HepG2 (cell line): Measurements from ENCODE around the gene ZNF322. TPM values are rescaled to one million over a fixed set of nuclear protein-coding genes. Genes with fewer than 3 reads are reported as not detected.

ENCODE experiments used
- AGO1 ChIP-seq: fragments of 200-400 bp; formaldehyde crosslinking; IDR thresholded peaks from 2 replicates; pipeline ENCODE4 v1.6.1; 2017; ENCODE audit warnings: mild to moderate bottlenecking, low read depth, low read length, moderate library complexity; ENCODE audit not compliant: poor library complexity, severe bottlenecking
- NFRKB ChIP-seq: fragments of 450-650 bp; IDR thresholded peaks from 2 replicates; pipeline ENCODE4 v1.6.1; 2017
- PRDM4 ChIP-seq: sonication (generic); formaldehyde crosslinking; IDR thresholded peaks from 2 replicates; pipeline ENCODE4 v1.9.0; 2021; ENCODE audit warnings: missing genetic modification reagents, borderline replicate concordance
- REL ChIP-seq: sonication (generic); formaldehyde crosslinking; conservative IDR thresholded peaks from 2 replicates; pipeline ENCODE4 v1.8.0; 2022; ENCODE audit warnings: mild to moderate bottlenecking, missing genetic modification reagents, moderate library complexity
- ZNF432 ChIP-seq: sonication (generic); formaldehyde crosslinking; IDR thresholded peaks from 2 replicates; pipeline ENCODE4 v1.5.0; 2020; ENCODE audit warnings: missing genetic modification reagents, mild to moderate bottlenecking, borderline replicate concordance
- ZNF773 ChIP-seq: sonication (generic); formaldehyde crosslinking; IDR thresholded peaks from 2 replicates; pipeline ENCODE4 v1.4.0; 2020; ENCODE audit warnings: missing genetic modification reagents, borderline replicate concordance
- polyA plus RNA-seq, 8 experiments: library from polyadenylated mRNA; depleted of rRNA in 3 of 8; stranded (reverse) in 7 of 8; unstranded in 1 of 8; fragments of >200 nt; fragmentation: Illumina TruSeq in 4 of 8; extraction: Trizol in 4 of 8; gene quantifications; 2 replicates each; pipeline versions ENCODE4 v1.2.1 to v1.2.3, GENCODE V29; 2011 to 2016; ENCODE audit warnings: low read depth in 4 of 8, missing spikeins in 1 of 8, mixed read lengths in 1 of 8; ENCODE audit not compliant: insufficient read depth in 1 of 8
- total RNA-seq, 5 experiments: library from RNA; depleted of rRNA; stranded (reverse); fragments of >200 nt; fragmentation: Illumina TruSeq; extraction: Trizol; gene quantifications; 2 replicates each; pipeline ENCODE4 v1.2.3, GENCODE V29; 2016; ENCODE audit warnings: low read depth in 1 of 5
- TF ChIP-seq, protein P1 (sequence below), 2 experiments: fragments of 450-650 bp in 1 of 2; sonication (generic) in 1 of 2; formaldehyde crosslinking in 1 of 2; IDR thresholded peaks; 2 replicates each; pipeline versions ENCODE4 v1.6.1 to v1.8.0; 2016 to 2022; ENCODE audit warnings: antibody characterized with exemption in 1 of 2, mild to moderate bottlenecking in 1 of 2, missing genetic modification reagents in 1 of 2
- TF ChIP-seq, protein P2 (sequence below): sonication (generic); formaldehyde crosslinking; conservative IDR thresholded peaks from 2 replicates; pipeline ENCODE4 v1.4.0; 2020; ENCODE audit warnings: missing genetic modification reagents

Gene ZNF322
- total and polyA plus RNA-seq, 2 of the 13 experiments (the other 11 are each of a cell fraction or from before 2014, with no cell fraction given): 8.3 to 22.8 TPM

DNA sequence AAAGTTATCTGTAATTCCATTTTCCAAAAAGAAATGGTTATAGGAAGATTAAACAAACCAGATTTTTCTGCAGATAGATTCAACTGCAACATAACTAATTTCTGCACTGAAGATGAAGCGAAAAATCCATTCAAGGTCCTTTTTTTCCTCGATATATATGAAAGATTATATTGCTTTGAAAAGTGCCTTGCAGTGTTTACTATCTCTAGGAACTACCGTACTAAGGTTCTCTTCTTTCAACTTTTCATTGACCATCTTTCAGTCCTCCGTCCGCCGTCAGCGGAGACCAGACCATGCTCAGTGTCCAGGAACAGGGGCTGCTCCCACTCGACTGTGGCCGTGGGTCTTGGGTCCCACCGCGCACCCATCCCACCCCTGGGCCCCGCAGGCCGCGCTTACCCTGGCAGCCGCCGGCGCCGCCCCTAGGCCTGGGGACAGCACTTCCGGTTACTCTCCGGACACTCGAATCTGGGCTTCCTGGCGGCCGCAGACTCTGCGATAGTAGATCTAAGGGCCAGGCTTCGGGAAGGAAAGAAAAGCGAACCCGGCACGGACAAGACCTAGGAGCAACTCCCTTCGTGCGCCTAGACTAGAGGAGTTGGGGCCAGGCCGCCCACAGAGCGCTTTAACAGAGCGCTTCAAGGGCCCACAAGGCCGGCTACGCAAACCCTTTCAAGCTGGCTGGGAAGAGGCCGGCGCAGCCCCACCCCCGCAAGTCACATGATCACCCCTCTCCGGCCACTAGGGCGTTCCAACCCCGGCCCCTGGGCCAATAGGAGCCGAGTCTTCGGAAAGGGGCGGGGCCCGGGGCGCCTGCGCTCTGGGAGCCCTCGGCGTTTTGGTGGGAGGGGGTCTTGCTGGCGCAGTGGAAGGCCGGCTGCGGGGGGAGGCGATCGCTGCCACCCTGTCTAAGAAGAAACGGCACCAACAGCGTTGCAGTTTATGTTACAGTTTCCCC, at the start of gene ZNF322 (continued):
- TF ChIP-seq, protein P1, sequence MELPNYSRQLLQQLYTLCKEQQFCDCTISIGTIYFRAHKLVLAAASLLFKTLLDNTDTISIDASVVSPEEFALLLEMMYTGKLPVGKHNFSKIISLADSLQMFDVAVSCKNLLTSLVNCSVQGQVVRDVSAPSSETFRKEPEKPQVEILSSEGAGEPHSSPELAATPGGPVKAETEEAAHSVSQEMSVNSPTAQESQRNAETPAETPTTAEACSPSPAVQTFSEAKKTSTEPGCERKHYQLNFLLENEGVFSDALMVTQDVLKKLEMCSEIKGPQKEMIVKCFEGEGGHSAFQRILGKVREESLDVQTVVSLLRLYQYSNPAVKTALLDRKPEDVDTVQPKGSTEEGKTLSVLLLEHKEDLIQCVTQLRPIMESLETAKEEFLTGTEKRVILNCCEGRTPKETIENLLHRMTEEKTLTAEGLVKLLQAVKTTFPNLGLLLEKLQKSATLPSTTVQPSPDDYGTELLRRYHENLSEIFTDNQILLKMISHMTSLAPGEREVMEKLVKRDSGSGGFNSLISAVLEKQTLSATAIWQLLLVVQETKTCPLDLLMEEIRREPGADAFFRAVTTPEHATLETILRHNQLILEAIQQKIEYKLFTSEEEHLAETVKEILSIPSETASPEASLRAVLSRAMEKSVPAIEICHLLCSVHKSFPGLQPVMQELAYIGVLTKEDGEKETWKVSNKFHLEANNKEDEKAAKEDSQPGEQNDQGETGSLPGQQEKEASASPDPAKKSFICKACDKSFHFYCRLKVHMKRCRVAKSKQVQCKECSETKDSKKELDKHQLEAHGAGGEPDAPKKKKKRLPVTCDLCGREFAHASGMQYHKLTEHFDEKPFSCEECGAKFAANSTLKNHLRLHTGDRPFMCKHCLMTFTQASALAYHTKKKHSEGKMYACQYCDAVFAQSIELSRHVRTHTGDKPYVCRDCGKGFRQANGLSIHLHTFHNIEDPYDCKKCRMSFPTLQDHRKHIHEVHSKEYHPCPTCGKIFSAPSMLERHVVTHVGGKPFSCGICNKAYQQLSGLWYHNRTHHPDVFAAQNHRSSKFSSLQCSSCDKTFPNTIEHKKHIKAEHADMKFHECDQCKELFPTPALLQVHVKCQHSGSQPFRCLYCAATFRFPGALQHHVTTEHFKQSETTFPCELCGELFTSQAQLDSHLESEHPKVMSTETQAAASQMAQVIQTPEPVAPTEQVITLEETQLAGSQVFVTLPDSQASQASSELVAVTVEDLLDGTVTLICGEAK (IDR thresholded peaks at IDR 0.05): no peak
- TF ChIP-seq, protein P1 (CRISPR knock-in tag; IDR thresholded peaks at IDR 0.05): peak; percentile 75; the same call in 1 of the 2 replicates
- TF ChIP-seq, protein P2, sequence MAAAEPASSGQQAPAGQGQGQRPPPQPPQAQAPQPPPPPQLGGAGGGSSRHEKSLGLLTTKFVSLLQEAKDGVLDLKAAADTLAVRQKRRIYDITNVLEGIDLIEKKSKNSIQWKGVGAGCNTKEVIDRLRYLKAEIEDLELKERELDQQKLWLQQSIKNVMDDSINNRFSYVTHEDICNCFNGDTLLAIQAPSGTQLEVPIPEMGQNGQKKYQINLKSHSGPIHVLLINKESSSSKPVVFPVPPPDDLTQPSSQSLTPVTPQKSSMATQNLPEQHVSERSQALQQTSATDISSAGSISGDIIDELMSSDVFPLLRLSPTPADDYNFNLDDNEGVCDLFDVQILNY (CRISPR knock-in tag): no peak; the same call in 1 of the 2 replicates
- no peak for TF ChIP-seq ZNF432 (CRISPR knock-in tag)
- TF ChIP-seq REL (CRISPR knock-in tag): no peak
- TF ChIP-seq NFRKB: no peak
- peak; percentile 45 for TF ChIP-seq AGO1
- no peak for TF ChIP-seq PRDM4 (CRISPR knock-in tag)
- peak; percentile 57; the same call in 1 of the 2 replicates for TF ChIP-seq ZNF773 (CRISPR knock-in tag)
